HCT116 (cell line): ENCODE results near the gene PTCSC3.

Source experiments
- CTCF ChIP-seq, 3 experiments: fragments of 200-600 bp in 1 of 3; sonication (generic) in 1 of 3; IDR thresholded peaks in 2 of 3; conservative IDR thresholded peaks in 1 of 3; 2 replicates each; pipeline ENCODE4 v1.5.1; 2012 to 2017; ENCODE audit warnings: low read depth in 2 of 3, low read length in 2 of 3, antibody characterized with exemption in 1 of 3, borderline replicate concordance in 1 of 3, control low read depth in 1 of 3, mild to moderate bottlenecking in 1 of 3, mixed read lengths in 1 of 3, mixed run types in 1 of 3, moderate library complexity in 1 of 3; ENCODE audit not compliant: insufficient read depth in 1 of 3
- FOSL1 ChIP-seq: IDR thresholded peaks from 2 replicates; pipeline ENCODE4 v1.6.1; 2012; ENCODE audit warnings: low read depth
- POLR2A ChIP-seq: IDR thresholded peaks from 2 replicates; pipeline ENCODE4 v1.7.0; 2011; ENCODE audit warnings: borderline replicate concordance; ENCODE audit not compliant: insufficient read depth, insufficient read length; ENCODE audit errors: extremely low read depth
- RAD21 ChIP-seq: IDR thresholded peaks from 2 replicates; pipeline ENCODE4 v1.6.1; 2012; ENCODE audit warnings: low read depth, mild to moderate bottlenecking
- SIN3A ChIP-seq: IDR thresholded peaks from 2 replicates; pipeline ENCODE4 v1.6.1; 2012; ENCODE audit warnings: low read depth
- SRF ChIP-seq: IDR thresholded peaks from 2 replicates; pipeline ENCODE4 v1.6.1; 2012; ENCODE audit warnings: low read depth
- YY1 ChIP-seq: IDR thresholded peaks from 2 replicates; pipeline ENCODE4 v1.6.1; 2011; ENCODE audit warnings: low read length, low read depth, moderate library complexity, mild to moderate bottlenecking; ENCODE audit not compliant: insufficient replicate concordance; ENCODE audit errors: extremely low read depth
- ZNF274 ChIP-seq: fragments of 200-500 bp; sonication (Bioruptor generic); IDR thresholded peaks from 2 replicates; pipeline ENCODE4 v1.6.1; 2014; ENCODE audit warnings: mild to moderate bottlenecking, low read depth, low read length, inconsistent platforms
- TF ChIP-seq, protein P1 (sequence below): IDR thresholded peaks from 2 replicates; pipeline ENCODE4 v1.6.1; 2012; ENCODE audit warnings: low read depth

- no peak for TF ChIP-seq CTCF (IDR thresholded peaks at IDR 0.05 in 2 of 3, conservative IDR thresholded peaks at IDR 0.05 in 1 of 3; ENCODE audit: borderline replicate concordance in 1 of 3, insufficient read depth in 1 of 3, low read depth in 2 of 3, low read length in 2 of 3)
- no peak for TF ChIP-seq ZNF274
- no peak for TF ChIP-seq SRF
- TF ChIP-seq SIN3A = no peak
- TF ChIP-seq FOSL1 = no peak
- TF ChIP-seq YY1 = no peak
- no peak for TF ChIP-seq RAD21
- TF ChIP-seq POLR2A = no peak
- TF ChIP-seq, protein P1, sequence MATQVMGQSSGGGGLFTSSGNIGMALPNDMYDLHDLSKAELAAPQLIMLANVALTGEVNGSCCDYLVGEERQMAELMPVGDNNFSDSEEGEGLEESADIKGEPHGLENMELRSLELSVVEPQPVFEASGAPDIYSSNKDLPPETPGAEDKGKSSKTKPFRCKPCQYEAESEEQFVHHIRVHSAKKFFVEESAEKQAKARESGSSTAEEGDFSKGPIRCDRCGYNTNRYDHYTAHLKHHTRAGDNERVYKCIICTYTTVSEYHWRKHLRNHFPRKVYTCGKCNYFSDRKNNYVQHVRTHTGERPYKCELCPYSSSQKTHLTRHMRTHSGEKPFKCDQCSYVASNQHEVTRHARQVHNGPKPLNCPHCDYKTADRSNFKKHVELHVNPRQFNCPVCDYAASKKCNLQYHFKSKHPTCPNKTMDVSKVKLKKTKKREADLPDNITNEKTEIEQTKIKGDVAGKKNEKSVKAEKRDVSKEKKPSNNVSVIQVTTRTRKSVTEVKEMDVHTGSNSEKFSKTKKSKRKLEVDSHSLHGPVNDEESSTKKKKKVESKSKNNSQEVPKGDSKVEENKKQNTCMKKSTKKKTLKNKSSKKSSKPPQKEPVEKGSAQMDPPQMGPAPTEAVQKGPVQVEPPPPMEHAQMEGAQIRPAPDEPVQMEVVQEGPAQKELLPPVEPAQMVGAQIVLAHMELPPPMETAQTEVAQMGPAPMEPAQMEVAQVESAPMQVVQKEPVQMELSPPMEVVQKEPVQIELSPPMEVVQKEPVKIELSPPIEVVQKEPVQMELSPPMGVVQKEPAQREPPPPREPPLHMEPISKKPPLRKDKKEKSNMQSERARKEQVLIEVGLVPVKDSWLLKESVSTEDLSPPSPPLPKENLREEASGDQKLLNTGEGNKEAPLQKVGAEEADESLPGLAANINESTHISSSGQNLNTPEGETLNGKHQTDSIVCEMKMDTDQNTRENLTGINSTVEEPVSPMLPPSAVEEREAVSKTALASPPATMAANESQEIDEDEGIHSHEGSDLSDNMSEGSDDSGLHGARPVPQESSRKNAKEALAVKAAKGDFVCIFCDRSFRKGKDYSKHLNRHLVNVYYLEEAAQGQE = no peak
These were observed 32.3 kb upstream of the PTCSC3 start for GRCh38 chr14:36208690-36209278.
